Liver (tissue), 9 donors: Measurements from ENCODE around the gene FPR3. TPM values are rescaled to one million over a fixed set of nuclear protein-coding genes. Genes with fewer than 3 reads are reported as not detected.

Experiments
- DNase-seq: peaks from one replicate; pipeline ENCODE4 v3.0.0-alpha.2; 2017; ENCODE audit warnings: low spot score
- H3K27ac ChIP-seq, 2 donors: one replicate each; pipeline ENCODE4 v1.7.0; 2013; ENCODE audit warnings: inconsistent platforms in 2 of 2, low read length in 2 of 2, control low read depth in 1 of 2, low read depth in 1 of 2, mild to moderate bottlenecking in 1 of 2
- H3K27me3 ChIP-seq, 4 donors: one replicate each; pipeline versions ENCODE4 v1.6.1 to v1.7.0; 2013; ENCODE audit warnings: low read length in 3 of 4, inconsistent platforms in 1 of 4, mild to moderate bottlenecking in 1 of 4, moderate library complexity in 1 of 4; ENCODE audit not compliant: control insufficient read depth in 4 of 4, insufficient read depth in 4 of 4
- H3K36me3 ChIP-seq, 4 donors: one replicate each; pipeline versions ENCODE4 v1.6.1 to v1.7.0; 2013; ENCODE audit warnings: low read length in 3 of 4, mild to moderate bottlenecking in 3 of 4, low read depth in 1 of 4, moderate library complexity in 1 of 4; ENCODE audit not compliant: control insufficient read depth in 4 of 4, insufficient read depth in 3 of 4
- H3K4me1 ChIP-seq, 4 donors: one replicate each; pipeline versions ENCODE4 v1.6.1 to v1.7.0; 2013; ENCODE audit warnings: low read length in 3 of 4, mild to moderate bottlenecking in 3 of 4, moderate library complexity in 1 of 4; ENCODE audit not compliant: control insufficient read depth in 4 of 4, insufficient read depth in 4 of 4
- H3K4me3 ChIP-seq, 3 donors: one replicate each; pipeline versions ENCODE4 v1.6.1 to v1.7.0; 2013; ENCODE audit warnings: low read length in 3 of 3, control low read depth in 1 of 3, low read depth in 1 of 3, mild to moderate bottlenecking in 1 of 3
- H3K9ac ChIP-seq, 2 donors: one replicate each; pipeline ENCODE4 v1.7.0; 2013; ENCODE audit warnings: low read length in 2 of 2, mild to moderate bottlenecking in 2 of 2, moderate library complexity in 2 of 2, control low read depth in 1 of 2, low read depth in 1 of 2
- H3K9me3 ChIP-seq, 4 donors: one replicate each; pipeline versions ENCODE4 v1.6.1 to v1.7.0; 2013; ENCODE audit warnings: low read length in 3 of 4; ENCODE audit not compliant: control insufficient read depth in 4 of 4
- EGR1 ChIP-seq, 2 donors: IDR thresholded peaks; 2 replicates each; pipeline ENCODE4 v1.6.1; 2016 to 2018; ENCODE audit warnings: antibody characterized with exemption in 2 of 2, low read depth in 2 of 2
- FOXA1 ChIP-seq: IDR thresholded peaks from 2 replicates; pipeline ENCODE4 v1.6.1; 2016; ENCODE audit warnings: antibody characterized with exemption
- FOXA2 ChIP-seq: IDR thresholded peaks from 2 replicates; pipeline ENCODE4 v1.6.1; 2016; ENCODE audit warnings: antibody characterized with exemption
- GABPA ChIP-seq, 2 donors: IDR thresholded peaks in 1 of 2; conservative IDR thresholded peaks in 1 of 2; 2 replicates each; pipeline ENCODE4 v1.6.1; 2016; ENCODE audit warnings: antibody characterized with exemption in 2 of 2, mild to moderate bottlenecking in 1 of 2, moderate library complexity in 1 of 2
- HNF4A ChIP-seq, 2 donors: conservative IDR thresholded peaks; 2 replicates each; pipeline ENCODE4 v1.6.1; 2016; ENCODE audit warnings: antibody characterized with exemption in 2 of 2, mild to moderate bottlenecking in 2 of 2
- HNF4G ChIP-seq: IDR thresholded peaks from 2 replicates; pipeline ENCODE4 v1.6.1; 2016; ENCODE audit warnings: antibody characterized with exemption
- JUND ChIP-seq, 2 donors: IDR thresholded peaks; 2 replicates each; pipeline ENCODE4 v1.6.1; 2016; ENCODE audit warnings: antibody characterized with exemption in 2 of 2
- NR2F2 ChIP-seq: IDR thresholded peaks from 2 replicates; pipeline ENCODE4 v1.6.1; 2016; ENCODE audit warnings: antibody characterized with exemption
- RAD21 ChIP-seq, 2 donors: IDR thresholded peaks; 2 replicates each; pipeline ENCODE4 v1.6.1; 2016; ENCODE audit warnings: antibody characterized with exemption in 2 of 2, mild to moderate bottlenecking in 2 of 2
- SP1 ChIP-seq: IDR thresholded peaks from 2 replicates; pipeline ENCODE4 v1.6.1; 2018; ENCODE audit warnings: antibody characterized with exemption, mild to moderate bottlenecking
- YY1 ChIP-seq: IDR thresholded peaks from 2 replicates; pipeline ENCODE4 v1.6.1; 2016; ENCODE audit warnings: antibody characterized with exemption, mild to moderate bottlenecking
- WGBS: extraction: QIAGEN DNeasy Blood & Tissue Kit; methylation state at CpG from one replicate; pipeline ENCODE4 v1.1.7; 2013; 5-methylcytosine and 5-hydroxymethylcytosine counted together
- polyA plus RNA-seq, 2 donors: library from polyadenylated mRNA; stranded (reverse) in 1 of 2; unstranded in 1 of 2; fragments of 200-250 nt in 1 of 2; fragments of >200 nt in 1 of 2; fragmentation: Nextera tagmentation in 1 of 2; extraction: Ambion mirVana in 1 of 2; gene quantifications; one replicate each; pipeline versions ENCODE4 v1.2.1 to v1.2.3, GENCODE V29; 2013 to 2015
- total RNA-seq, 2 donors: library from RNA; depleted of rRNA; stranded (reverse); fragments of >200 nt; gene quantifications; one replicate each; pipeline ENCODE4 v1.2.3, GENCODE V29; 2014
- TF ChIP-seq, protein P1 (sequence below): fragments of 150-350 bp; IDR thresholded peaks from 2 replicates; pipeline ENCODE4 v1.5.1; 2017; ENCODE audit warnings: improper control_type of control experiment, low read depth, low read length; ENCODE audit not compliant: missing input control
- TF ChIP-seq, protein P2 (sequence below): IDR thresholded peaks from 2 replicates; pipeline ENCODE4 v1.6.1; 2016; ENCODE audit warnings: antibody characterized with exemption
- donor health status: healthy.
- donor health status: healthy.
- donor health status: healthy.
- donor health status: healthy.
- donor health status: healthy.

The FPR3 gene
- total and polyA plus RNA-seq, 4 donors = 1.0 to 7.8 (median 4.1) TPM

DNA sequence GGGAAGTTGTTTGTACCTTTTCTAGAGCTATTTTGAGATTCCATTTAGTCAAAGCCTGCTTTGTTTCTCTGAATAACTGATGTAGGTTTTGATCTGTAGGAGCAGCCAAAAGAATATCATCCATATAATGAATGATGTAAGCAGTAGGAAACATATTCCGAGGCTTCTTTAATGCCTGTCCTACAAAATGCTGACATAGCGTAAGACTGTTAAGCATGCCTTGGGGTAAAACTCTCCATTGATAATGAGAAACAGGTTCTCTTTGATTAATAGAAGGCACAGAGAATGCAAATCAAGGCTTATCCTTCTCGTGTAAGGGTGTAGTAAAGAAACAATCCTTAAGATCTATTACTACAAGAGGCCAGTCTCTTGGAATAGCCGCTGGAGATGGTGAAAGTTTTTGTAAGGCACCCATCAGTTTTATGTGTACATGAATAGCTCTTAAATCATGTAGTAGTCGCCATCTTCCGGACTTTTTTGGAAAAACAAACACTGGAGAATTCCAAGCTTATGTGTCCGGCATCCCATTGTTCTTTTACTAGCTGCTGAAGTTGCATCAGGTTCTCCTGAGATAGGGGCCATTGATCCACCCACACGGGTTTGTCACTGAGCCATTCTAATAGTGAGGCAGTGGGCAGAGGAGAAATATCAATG, 13.5 kb downstream of the FPR3 start:
- no peaks in the 10 kb centered on the region for H3K27me3 ChIP-seq
- H3K36me3 ChIP-seq = no peaks in the 10 kb centered on the region
- WGBS = 70% methylated on average over 8 of the region's 8 CpGs
- peaks cover 5 to 10% (median 8%) of the 10 kb centered on the region in 4 donors for H3K9me3 ChIP-seq
- no peak for TF ChIP-seq YY1
- no peak for TF ChIP-seq FOXA1
- no peak for TF ChIP-seq FOXA2
- peak; percentile 34 to 42 for TF ChIP-seq RAD21 (IDR thresholded peaks at IDR 0.05)
- no peak overlapping the region for H3K27ac ChIP-seq
- H3K9ac ChIP-seq = no peak overlapping the region
- no peak for DNase-seq
- H3K4me1 ChIP-seq = peaks cover 0 to 3% (median 2%) of the 10 kb centered on the region in 4 donors
- no peak overlapping the region for H3K4me3 ChIP-seq

DNA sequence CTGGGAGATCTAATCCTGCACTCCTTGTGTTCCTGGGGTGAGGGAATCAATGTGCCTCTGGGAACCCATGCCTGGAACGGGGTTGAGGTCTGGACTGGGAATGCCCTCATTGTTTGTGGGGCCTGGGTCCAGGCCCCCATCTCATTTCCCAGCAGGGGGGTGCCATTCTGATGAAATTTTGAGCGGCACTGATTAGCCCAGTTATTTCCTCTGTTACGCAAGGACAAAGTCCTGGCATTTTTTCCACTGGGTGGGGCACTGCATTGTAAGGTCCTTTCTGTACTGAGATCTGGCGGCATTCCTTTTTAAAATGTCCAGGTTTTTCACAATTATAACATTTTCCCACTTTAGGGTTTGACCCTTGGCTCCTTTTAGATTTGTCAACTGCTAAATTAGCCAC, 14.8 kb downstream of the FPR3 start:
- peaks cover 0 to 3% (median 2%) of the 10 kb centered on the region in 4 donors for H3K4me1 ChIP-seq
- 70% methylated on average over 4 of the region's 4 CpGs for WGBS

DNA sequence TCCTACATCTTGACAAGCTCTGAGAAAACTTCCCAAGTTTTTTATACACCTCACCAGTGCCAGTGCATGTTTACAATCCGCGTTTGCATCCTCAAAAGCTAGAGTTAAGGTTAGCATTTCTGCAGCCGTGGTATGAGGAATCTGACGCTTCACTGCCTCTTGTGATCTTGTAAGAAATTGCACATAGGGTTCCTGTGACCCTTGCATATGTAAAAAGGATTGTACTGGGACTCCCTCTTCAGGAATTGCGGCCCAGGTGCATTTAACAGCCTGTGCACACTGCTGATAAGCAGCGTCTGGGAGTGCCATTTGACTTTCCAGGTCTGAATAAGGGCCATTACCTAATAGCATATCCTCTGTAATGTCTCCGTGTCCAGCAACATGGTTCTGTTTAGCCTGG, 15.3 kb downstream of the FPR3 start:
- Histone ChIP-seq H3K27me3 (no peaks in the 10 kb centered on the region), H3K4me3 (no peak overlapping the region), H3K36me3 (no peaks in the 10 kb centered on the region), H3K9me3 (peaks cover 4 to 18% (median 10%) of the 10 kb centered on the region in 4 donors), H3K27ac (peak overlapping the region in 1 of 2 donors; percentile 25), H3K4me1 (peaks cover 0 to 3% (median 2%) of the 10 kb centered on the region in 4 donors), H3K9ac (no peak overlapping the region)
- no peak for DNase-seq
- WGBS = 73% methylated on average over 7 of the region's 7 CpGs
- peak; percentile 31 to 52 for TF ChIP-seq RAD21 (IDR thresholded peaks at IDR 0.05)
- TF ChIP-seq, protein P1, sequence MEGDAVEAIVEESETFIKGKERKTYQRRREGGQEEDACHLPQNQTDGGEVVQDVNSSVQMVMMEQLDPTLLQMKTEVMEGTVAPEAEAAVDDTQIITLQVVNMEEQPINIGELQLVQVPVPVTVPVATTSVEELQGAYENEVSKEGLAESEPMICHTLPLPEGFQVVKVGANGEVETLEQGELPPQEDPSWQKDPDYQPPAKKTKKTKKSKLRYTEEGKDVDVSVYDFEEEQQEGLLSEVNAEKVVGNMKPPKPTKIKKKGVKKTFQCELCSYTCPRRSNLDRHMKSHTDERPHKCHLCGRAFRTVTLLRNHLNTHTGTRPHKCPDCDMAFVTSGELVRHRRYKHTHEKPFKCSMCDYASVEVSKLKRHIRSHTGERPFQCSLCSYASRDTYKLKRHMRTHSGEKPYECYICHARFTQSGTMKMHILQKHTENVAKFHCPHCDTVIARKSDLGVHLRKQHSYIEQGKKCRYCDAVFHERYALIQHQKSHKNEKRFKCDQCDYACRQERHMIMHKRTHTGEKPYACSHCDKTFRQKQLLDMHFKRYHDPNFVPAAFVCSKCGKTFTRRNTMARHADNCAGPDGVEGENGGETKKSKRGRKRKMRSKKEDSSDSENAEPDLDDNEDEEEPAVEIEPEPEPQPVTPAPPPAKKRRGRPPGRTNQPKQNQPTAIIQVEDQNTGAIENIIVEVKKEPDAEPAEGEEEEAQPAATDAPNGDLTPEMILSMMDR = peak; percentile 8
- TF ChIP-seq NR2F2 = no peak

More for the DNA sequence above, 14.8 kb downstream of the FPR3 start:
- no peak overlapping the region for H3K9ac ChIP-seq
- no peak for DNase-seq
- H3K4me3 ChIP-seq = no peak overlapping the region
- no peak overlapping the region for H3K27ac ChIP-seq
- TF ChIP-seq FOXA2 (no peak), FOXA1 (no peak), HNF4G (no peak), EGR1 (IDR thresholded peaks at IDR 0.05; ENCODE audit: low read depth in 2 of 2) (no peak), SP1 (no peak)
- TF ChIP-seq, protein P2, sequence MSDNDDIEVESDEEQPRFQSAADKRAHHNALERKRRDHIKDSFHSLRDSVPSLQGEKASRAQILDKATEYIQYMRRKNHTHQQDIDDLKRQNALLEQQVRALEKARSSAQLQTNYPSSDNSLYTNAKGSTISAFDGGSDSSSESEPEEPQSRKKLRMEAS = no peak
- H3K27me3 ChIP-seq = no peaks in the 10 kb centered on the region
- H3K36me3 ChIP-seq = no peaks in the 10 kb centered on the region
- H3K9me3 ChIP-seq = peaks cover 4 to 18% (median 9%) of the 10 kb centered on the region in 4 donors

DNA sequence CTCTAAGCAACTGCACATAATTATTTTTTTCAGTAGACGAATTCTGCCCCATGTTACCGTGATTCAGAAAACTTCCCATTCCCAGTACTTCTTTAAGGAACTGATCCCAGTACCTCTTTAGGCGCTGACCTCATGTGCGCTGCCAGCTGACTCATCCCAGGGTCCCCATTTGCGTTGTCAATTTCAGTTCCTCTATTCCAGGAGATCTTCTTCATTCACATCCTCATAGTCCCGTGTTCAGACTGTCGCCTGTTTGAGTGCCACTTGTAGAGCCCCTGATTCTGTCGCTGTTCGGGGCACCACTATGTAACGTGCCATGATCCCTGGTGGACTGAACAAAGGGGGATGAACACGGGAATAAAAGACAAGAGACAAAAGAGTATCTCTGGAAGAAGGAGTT, 16.4 kb downstream of the FPR3 start:
- H3K36me3 ChIP-seq = no peaks in the 10 kb centered on the region
- no peak for DNase-seq
- peaks cover 0 to 3% (median 1%) of the 10 kb centered on the region in 4 donors for H3K4me1 ChIP-seq
- no peak for TF ChIP-seq JUND (IDR thresholded peaks at IDR 0.05)
- TF ChIP-seq HNF4A (conservative IDR thresholded peaks at IDR 0.05) = no peak
- no peak for TF ChIP-seq FOXA2
- no peak for TF ChIP-seq GABPA (IDR thresholded peaks at IDR 0.05 in 1 of 2, conservative IDR thresholded peaks at IDR 0.05 in 1 of 2)
- 81% methylated on average over 11 of the region's 11 CpGs for WGBS
- no peaks in the 10 kb centered on the region for H3K27me3 ChIP-seq
- peaks cover 5 to 18% (median 11%) of the 10 kb centered on the region in 4 donors for H3K9me3 ChIP-seq
- no peak overlapping the region for H3K9ac ChIP-seq
- H3K4me3 ChIP-seq = no peak overlapping the region
- H3K27ac ChIP-seq = peak overlapping the region in 1 of 2 donors; percentile 44
